ENCODE data around the gene DDX27.

DDX27 gene

DNA sequence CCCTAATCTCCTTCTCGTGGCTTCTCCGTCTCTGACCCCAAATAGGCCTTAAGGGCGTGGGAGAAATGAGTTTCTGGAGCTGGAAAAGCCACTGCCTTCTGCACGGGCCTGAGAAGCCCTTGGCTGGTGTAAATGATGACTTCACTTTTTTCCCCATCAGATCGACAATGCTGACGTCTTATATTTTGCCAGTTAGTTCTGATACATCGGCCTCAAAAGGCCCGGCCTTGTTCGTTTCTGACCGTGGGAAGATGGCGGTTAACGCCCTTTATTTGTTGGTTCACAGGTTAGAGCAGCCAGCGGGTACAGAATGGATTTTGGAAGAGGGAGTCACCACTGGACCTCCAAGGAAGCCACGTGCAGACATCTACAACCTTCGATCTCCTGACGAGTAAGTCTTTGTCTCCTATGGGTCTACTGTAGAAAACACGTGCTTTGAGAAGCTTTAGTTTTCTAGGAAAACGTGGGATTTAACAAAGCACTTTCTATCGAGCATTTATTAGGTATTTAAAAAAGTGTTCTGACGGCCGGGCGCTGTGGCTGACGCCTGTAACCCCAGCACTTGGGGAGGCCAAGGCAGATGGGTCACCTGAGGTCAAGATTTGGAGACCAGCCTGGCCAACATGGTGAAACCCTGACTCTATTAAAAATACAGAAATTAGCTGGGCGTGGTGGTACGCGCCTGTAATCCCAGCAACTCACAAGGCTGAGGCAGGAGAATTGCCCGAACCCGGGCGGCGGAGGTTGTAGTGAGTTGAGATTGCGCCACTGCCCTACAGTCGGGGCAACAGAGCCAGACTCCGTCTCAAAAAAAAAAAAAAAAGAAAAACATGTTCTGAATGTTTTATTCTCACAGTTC is 59.8 kb downstream of the DDX27 start:
- in situ Hi-C loops (cut with HindIII; ENCODE audit: low sequenced_read_pairs), result no loop called here
- TF ChIP-seq CTCF (IDR thresholded peaks at IDR 0.05; ENCODE audit: low read depth, low read length), result no peak
- peak overlapping the region; percentile 97 for H3K4me3 ChIP-seq (ENCODE audit: low read depth, low read length)
- DNase-seq (ENCODE audit: low read depth, low spot score), result no peak

DNA sequence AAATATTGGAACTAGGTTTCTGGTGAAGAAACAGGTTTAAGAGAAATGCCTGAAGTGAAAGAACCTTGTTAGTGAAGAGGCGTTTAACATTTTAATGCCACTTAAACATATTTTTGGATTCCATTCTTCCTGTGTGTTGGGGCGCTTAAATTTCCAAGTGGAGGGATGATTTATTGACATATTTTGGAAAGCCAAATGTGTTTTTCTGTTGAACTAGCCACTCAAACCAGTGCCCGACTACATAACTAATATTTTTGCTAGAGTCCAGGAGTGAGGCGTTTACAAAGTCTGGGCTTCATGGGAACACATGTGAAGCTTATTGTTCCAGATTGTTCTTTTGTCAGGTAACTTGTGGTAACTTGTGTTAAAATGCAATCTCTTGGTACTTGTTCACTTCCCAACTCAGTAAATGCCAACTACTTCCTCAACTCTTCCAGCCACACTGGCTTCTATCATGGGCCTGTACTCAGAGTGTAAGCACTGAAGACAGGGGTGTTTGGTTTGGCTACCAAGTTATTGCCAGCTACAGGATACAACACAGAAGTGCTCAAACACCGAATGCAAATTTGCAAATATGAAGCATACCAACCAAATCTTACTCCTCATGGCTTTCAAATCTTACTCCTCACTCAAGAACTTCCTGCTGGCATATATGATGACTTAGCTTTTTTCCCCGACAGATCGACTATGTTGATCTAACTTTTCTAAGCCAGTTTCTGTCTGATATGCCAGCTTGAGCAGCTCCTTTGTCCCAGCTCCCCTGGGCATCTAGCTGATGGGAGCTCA is 60.7 kb downstream of the DDX27 start:
- in situ Hi-C loops (cut with HindIII; ENCODE audit: low sequenced_read_pairs), result no loop called here
- peak overlapping the region; percentile 97 for H3K4me3 ChIP-seq (ENCODE audit: low read depth, low read length)
- no peak for TF ChIP-seq CTCF (IDR thresholded peaks at IDR 0.05; ENCODE audit: low read depth, low read length)
- no peak for DNase-seq (ENCODE audit: low read depth, low spot score)

GRCh38 chr20:49280463-49281058 is 61.3 kb downstream of the DDX27 start:
- peak overlapping the region; percentile 97 for H3K4me3 ChIP-seq (ENCODE audit: low read depth, low read length)
- TF ChIP-seq CTCF (IDR thresholded peaks at IDR 0.05; ENCODE audit: low read depth, low read length), result no peak
- in situ Hi-C loops (cut with HindIII; ENCODE audit: low sequenced_read_pairs), result no loop called here
- DNase-seq (ENCODE audit: low read depth, low spot score), result no peak

DNA sequence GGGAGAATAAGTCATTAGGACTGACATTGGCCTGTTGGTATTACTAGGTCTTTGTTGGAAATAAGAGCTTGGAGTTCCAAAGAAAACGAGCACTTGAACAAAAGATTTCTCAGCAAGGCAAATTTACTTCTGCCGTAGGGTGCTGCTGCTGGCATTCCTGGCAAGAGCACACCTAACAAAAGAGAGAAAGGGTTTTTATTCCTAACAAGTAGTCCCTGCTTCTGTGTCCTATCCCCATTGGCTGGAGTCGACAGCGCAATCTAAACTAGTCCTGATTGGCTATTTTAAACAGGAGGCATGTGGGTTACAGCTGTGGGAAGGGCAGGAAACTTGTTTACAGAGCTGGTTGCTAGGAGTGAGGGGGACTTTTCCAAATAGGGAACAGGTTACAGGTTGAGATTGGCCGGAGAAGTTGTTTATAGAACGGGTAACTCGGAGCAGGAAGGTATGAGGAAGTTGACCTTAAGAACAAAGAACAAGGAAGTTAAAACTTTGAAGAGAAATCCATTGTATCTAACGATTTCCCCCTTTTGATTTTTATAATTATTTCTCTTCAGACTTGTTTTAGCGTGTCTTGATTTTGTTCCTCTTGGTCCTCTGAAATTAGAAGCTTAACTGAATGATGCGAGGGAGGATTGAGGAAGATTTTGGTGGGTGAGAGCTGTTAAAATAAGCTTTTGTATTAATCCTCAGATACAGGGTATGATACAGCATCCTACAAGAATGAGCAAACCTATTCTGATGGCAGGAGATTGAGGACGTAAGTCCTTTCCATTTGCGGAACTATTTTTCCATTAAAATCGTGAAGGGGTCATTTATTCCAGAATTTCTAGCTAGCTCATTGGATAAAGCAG is 62.1 kb downstream of the DDX27 start:
- peak overlapping the region; percentile 97 for H3K4me3 ChIP-seq (ENCODE audit: low read depth, low read length)
- in situ Hi-C loops (cut with HindIII; ENCODE audit: low sequenced_read_pairs), result no loop called here
- TF ChIP-seq CTCF (IDR thresholded peaks at IDR 0.05; ENCODE audit: low read depth, low read length), result no peak
- DNase-seq (ENCODE audit: low read depth, low spot score), result no peak

DNA sequence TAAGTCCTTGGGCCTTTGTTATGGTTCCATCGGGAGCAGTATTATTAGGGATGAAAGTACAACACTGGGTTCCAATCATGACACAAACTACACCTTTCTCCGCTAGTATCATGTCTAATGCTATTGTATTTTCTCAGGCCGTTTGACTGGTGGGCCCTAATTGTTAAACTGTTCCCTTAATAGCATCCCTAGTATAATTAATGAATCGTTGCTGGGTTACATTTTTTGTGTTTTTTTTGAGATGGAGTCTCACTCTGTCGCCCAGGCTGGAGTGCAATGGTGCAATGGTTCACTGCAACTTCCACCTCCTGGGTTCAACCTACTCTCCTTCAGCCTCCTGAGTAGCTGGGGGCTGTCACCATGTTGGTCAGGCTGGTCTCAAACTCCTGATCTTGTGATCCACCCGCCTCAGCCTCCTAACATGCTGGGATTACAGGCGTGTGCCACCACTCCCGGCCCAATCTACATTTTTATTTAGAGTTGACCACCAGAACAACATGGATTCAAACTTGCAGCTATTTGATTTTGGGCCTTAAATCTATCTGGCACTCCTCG is 62.8 kb downstream of the DDX27 start:
- TF ChIP-seq CTCF (IDR thresholded peaks at IDR 0.05; ENCODE audit: low read depth, low read length), result no peak
- H3K4me3 ChIP-seq (ENCODE audit: low read depth, low read length), result peak overlapping the region; percentile 97
- in situ Hi-C loops (cut with HindIII; ENCODE audit: low sequenced_read_pairs), result no loop called here
- DNase-seq (ENCODE audit: low read depth, low spot score), result no peak

Measured in astrocyte of the spinal cord (primary cell).